Neural cell (in vitro differentiated cells): ENCODE measurements around the gene CEP20. TPM values are rescaled to one million over a fixed set of nuclear protein-coding genes. Genes with fewer than 3 reads are reported as not detected.

Experiments
- H2AFZ ChIP-seq: fragments of 200-600, 300-800 bp; sonication (generic), shearing (Covaris generic); 2 replicates; pipeline ENCODE4 v1.6.0; 2014; ENCODE audit warnings: low read depth, mild to moderate bottlenecking, antibody characterized with exemption, low read length, moderate library complexity
- H3F3A ChIP-seq: fragments of 200-600 bp; shearing (Covaris generic); 2 replicates; pipeline ENCODE4 v1.6.1; 2016; ENCODE audit warnings: mild to moderate bottlenecking, moderate library complexity, mixed read lengths, antibody characterized with exemption, low read length; ENCODE audit not compliant: insufficient read depth, poor library complexity, severe bottlenecking
- H3K27ac ChIP-seq: fragments of 200-600, 300-800 bp; sonication (generic), shearing (Covaris generic); 2 replicates; pipeline ENCODE4 v1.5.1; 2014; ENCODE audit warnings: mild to moderate bottlenecking, low read length, moderate library complexity
- H3K27me3 ChIP-seq: fragments of 300-800, 200-600 bp; sonication (generic), shearing (Covaris generic); 2 replicates; pipeline ENCODE4 v1.6.0; 2014; ENCODE audit warnings: mild to moderate bottlenecking, low read depth, low read length, moderate library complexity; ENCODE audit not compliant: insufficient read depth
- H3K36me3 ChIP-seq: fragments of 300-800, 200-600 bp; sonication (generic), shearing (Covaris generic); 2 replicates; pipeline ENCODE4 v1.5.1; 2014; ENCODE audit warnings: mild to moderate bottlenecking, antibody characterized with exemption, low read length, moderate library complexity; ENCODE audit not compliant: insufficient read depth
- H3K4me2 ChIP-seq: fragments of 300-800, 200-600 bp; sonication (generic), shearing (Covaris generic); 2 replicates; pipeline ENCODE4 v1.6.0; 2014; ENCODE audit warnings: mild to moderate bottlenecking, low read length
- H3K4me3 ChIP-seq: fragments of 300-800, 200-600 bp; sonication (generic), shearing (Covaris generic); 2 replicates; pipeline ENCODE4 v1.5.1; 2014; ENCODE audit warnings: mild to moderate bottlenecking, low read length, moderate library complexity
- H3K79me2 ChIP-seq: fragments of 200-600 bp; shearing (Covaris generic); replicated peaks from 2 replicates; pipeline ENCODE4 v1.6.0; 2014; ENCODE audit warnings: mild to moderate bottlenecking, low read length, moderate library complexity; ENCODE audit not compliant: insufficient read depth
- H3K9ac ChIP-seq: fragments of 300-800, 200-600 bp; sonication (generic), shearing (Covaris generic); 2 replicates; pipeline ENCODE4 v1.6.1; 2016; ENCODE audit warnings: mild to moderate bottlenecking, low read length, mixed read lengths
- H3K9me2 ChIP-seq: fragments of 200-600 bp; shearing (Covaris generic); 2 replicates; pipeline ENCODE4 v1.6.1; 2016; ENCODE audit warnings: mild to moderate bottlenecking, low read length, mixed read lengths; ENCODE audit not compliant: insufficient read depth
- H3K9me3 ChIP-seq: fragments of 200-600, 300-800 bp; sonication (generic), shearing (Covaris generic); 2 replicates; pipeline ENCODE4 v1.6.1; 2016; ENCODE audit warnings: mild to moderate bottlenecking, mixed run types, low read length, moderate library complexity, mixed read lengths
- H4K20me1 ChIP-seq: fragments of 200-600 bp; shearing (Covaris generic); 2 replicates; pipeline ENCODE4 v1.6.1; 2016; ENCODE audit warnings: mild to moderate bottlenecking, mixed run types; ENCODE audit not compliant: insufficient read depth
- EP300 ChIP-seq: fragments of 450-650 bp; conservative IDR thresholded peaks from 2 replicates; pipeline ENCODE4 v1.6.1; 2014; ENCODE audit warnings: antibody characterized with exemption, mild to moderate bottlenecking, moderate library complexity; ENCODE audit not compliant: poor library complexity, severe bottlenecking
- EZH2 ChIP-seq: fragments of 200-600, 300-800 bp; shearing (Covaris generic), sonication (generic); IDR thresholded peaks from 2 replicates; pipeline ENCODE4 v1.6.1; 2014; ENCODE audit warnings: antibody characterized with exemption, low read length, borderline replicate concordance, mild to moderate bottlenecking; ENCODE audit not compliant: insufficient read depth, poor library complexity, severe bottlenecking
- MXI1 ChIP-seq: fragments of 450-650 bp; conservative IDR thresholded peaks from 2 replicates; pipeline ENCODE4 v1.6.1; 2014; ENCODE audit warnings: antibody characterized with exemption, mild to moderate bottlenecking; ENCODE audit not compliant: poor library complexity, severe bottlenecking
- POLR2AphosphoS5 ChIP-seq: IDR thresholded peaks from 2 replicates; pipeline ENCODE4 v1.6.1; 2012
- SMC3 ChIP-seq: fragments of 450-650 bp; conservative IDR thresholded peaks from 2 replicates; pipeline ENCODE4 v1.6.1; 2014; ENCODE audit warnings: antibody characterized with exemption, mild to moderate bottlenecking, moderate library complexity; ENCODE audit not compliant: poor library complexity
- TAF1 ChIP-seq: IDR thresholded peaks from 2 replicates; pipeline ENCODE4 v1.6.1; 2012; ENCODE audit warnings: low read depth
- polyA plus RNA-seq: library from polyadenylated mRNA; depleted of rRNA; stranded (reverse); fragments of >200 nt; gene quantifications from 2 replicates; pipeline ENCODE4 v1.2.3, GENCODE V29; 2014
- TF ChIP-seq, protein P1 (sequence below): IDR thresholded peaks from 2 replicates; pipeline ENCODE4 v1.6.1; 2012; ENCODE audit warnings: borderline replicate concordance
- TF ChIP-seq, protein P2 (sequence below): fragments of 450-650 bp; IDR thresholded peaks from 2 replicates; pipeline ENCODE4 v1.5.1; 2014; ENCODE audit warnings: antibody characterized with exemption, mild to moderate bottlenecking, moderate library complexity; ENCODE audit not compliant: poor library complexity, severe bottlenecking

CEP20 gene
- polyA plus RNA-seq, 1 donor from 2014 or later = 59.7 TPM

DNA sequence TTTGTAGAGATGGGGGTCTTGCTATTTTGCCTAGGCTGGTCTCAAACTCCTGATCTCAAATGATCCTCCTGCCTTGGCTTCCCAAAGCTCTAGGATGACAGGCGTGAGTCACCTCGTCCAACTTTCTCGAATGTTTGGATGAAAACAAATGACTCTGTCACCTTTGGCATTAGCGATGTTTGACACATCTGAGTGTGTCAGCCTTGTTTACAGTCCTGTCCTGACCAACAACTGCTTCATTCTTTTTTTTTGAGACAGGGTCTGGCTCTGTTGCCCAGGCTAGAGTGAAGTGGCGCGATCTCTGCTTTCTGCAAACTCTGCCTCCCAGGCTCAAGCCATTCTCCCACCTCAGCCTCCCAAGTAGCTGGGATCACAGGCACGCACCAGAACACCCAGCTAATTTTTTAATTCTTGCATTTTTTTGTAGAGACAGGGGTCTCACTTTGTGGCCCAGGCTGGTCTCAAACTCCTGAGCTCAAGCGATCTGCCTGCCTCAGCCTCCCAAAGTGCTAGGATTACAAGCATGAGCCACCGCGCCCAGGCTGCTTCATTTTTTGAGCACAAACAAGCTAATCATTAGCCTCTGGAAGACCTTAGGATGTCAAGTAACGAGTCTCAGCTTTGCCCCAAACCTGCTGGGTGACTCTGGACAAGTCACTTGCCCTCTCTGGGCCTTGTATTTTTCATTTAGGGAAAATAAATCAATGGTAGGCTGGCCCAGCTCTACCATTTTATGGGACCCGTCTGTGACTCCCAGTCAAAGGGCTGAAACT lies 39.0 kb downstream of the CEP20 start:
- Histone ChIP-seq H3K27me3 (peaks cover 4% of the 10 kb centered on the region), H3K4me2 (no peak overlapping the region), H3K9ac (no peak overlapping the region), H3K9me2 (no peaks in the 10 kb centered on the region), H3F3A (no peaks in the 10 kb centered on the region), H3K79me2 (no peaks in the 10 kb centered on the region), H3K36me3 (no peaks in the 10 kb centered on the region), H3K9me3 (no peaks in the 10 kb centered on the region), H3K4me3 (no peak overlapping the region), H2AFZ (no peak overlapping the region), H4K20me1 (no peaks in the 10 kb centered on the region), H3K27ac (no peak overlapping the region)
- TF ChIP-seq EZH2 (no peak), EP300 (no peak)

DNA sequence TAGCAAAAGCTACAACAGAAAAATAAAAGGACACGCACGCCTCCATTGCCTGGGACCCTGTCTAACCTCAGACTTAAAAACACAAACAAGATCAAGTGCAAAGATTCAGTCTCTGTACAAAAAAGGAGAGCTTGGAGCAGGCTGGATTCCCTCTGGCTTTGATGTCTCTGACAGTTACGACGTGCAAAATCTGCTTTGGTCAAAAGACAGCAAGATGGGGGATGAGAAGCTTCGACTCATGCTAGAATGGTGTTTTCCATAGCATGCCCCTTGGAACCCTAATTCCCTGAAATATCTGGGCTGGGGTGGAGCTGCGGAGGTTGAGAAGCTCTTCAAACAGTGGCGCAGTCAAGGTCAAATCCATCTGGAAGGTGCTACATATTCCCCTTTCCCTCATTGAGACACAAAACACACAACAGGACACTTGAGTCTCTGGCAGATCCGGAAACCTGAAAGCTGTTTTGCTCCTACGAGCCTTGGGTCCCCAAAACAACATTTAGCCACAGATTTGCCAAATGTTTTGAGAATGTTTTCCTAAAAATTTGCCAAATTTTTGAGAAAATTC lies 40.7 kb downstream of the CEP20 start:
- TF ChIP-seq SMC3 (no peak), MXI1 (no peak), POLR2AphosphoS5 (no peak), TAF1 (no peak), EP300 (no peak)
- TF ChIP-seq, protein P1, sequence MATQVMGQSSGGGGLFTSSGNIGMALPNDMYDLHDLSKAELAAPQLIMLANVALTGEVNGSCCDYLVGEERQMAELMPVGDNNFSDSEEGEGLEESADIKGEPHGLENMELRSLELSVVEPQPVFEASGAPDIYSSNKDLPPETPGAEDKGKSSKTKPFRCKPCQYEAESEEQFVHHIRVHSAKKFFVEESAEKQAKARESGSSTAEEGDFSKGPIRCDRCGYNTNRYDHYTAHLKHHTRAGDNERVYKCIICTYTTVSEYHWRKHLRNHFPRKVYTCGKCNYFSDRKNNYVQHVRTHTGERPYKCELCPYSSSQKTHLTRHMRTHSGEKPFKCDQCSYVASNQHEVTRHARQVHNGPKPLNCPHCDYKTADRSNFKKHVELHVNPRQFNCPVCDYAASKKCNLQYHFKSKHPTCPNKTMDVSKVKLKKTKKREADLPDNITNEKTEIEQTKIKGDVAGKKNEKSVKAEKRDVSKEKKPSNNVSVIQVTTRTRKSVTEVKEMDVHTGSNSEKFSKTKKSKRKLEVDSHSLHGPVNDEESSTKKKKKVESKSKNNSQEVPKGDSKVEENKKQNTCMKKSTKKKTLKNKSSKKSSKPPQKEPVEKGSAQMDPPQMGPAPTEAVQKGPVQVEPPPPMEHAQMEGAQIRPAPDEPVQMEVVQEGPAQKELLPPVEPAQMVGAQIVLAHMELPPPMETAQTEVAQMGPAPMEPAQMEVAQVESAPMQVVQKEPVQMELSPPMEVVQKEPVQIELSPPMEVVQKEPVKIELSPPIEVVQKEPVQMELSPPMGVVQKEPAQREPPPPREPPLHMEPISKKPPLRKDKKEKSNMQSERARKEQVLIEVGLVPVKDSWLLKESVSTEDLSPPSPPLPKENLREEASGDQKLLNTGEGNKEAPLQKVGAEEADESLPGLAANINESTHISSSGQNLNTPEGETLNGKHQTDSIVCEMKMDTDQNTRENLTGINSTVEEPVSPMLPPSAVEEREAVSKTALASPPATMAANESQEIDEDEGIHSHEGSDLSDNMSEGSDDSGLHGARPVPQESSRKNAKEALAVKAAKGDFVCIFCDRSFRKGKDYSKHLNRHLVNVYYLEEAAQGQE = no peak
- TF ChIP-seq, protein P2, sequence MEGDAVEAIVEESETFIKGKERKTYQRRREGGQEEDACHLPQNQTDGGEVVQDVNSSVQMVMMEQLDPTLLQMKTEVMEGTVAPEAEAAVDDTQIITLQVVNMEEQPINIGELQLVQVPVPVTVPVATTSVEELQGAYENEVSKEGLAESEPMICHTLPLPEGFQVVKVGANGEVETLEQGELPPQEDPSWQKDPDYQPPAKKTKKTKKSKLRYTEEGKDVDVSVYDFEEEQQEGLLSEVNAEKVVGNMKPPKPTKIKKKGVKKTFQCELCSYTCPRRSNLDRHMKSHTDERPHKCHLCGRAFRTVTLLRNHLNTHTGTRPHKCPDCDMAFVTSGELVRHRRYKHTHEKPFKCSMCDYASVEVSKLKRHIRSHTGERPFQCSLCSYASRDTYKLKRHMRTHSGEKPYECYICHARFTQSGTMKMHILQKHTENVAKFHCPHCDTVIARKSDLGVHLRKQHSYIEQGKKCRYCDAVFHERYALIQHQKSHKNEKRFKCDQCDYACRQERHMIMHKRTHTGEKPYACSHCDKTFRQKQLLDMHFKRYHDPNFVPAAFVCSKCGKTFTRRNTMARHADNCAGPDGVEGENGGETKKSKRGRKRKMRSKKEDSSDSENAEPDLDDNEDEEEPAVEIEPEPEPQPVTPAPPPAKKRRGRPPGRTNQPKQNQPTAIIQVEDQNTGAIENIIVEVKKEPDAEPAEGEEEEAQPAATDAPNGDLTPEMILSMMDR = no peak
- H3F3A ChIP-seq = no peaks in the 10 kb centered on the region

More for the DNA sequence above, 40.7 kb downstream of the CEP20 start:
- no peak overlapping the region for H3K4me3 ChIP-seq
- H2AFZ ChIP-seq = no peak overlapping the region
- no peaks in the 10 kb centered on the region for H3K36me3 ChIP-seq
- H3K9ac ChIP-seq = no peak overlapping the region
- H3K27ac ChIP-seq = no peak overlapping the region
- H3K9me3 ChIP-seq = no peaks in the 10 kb centered on the region
- no peaks in the 10 kb centered on the region for H3K9me2 ChIP-seq
- H3K79me2 ChIP-seq = no peaks in the 10 kb centered on the region
- no peak overlapping the region for H3K4me2 ChIP-seq
- H4K20me1 ChIP-seq = no peaks in the 10 kb centered on the region
- H3K27me3 ChIP-seq = no peaks in the 10 kb centered on the region
